SK-N-SH treated with all-trans-retinoic acid at 6 μM for 48 hours (cell line): ENCODE measurements around the gene DPH3.

Source experiments
- ARNTL ChIP-seq: fragments of 450-650 bp; formaldehyde crosslinking; IDR thresholded peaks from 2 replicates; pipeline ENCODE4 v1.5.0; 2020; ENCODE audit warnings: low read depth, mild to moderate bottlenecking, moderate library complexity, borderline replicate concordance
- PATZ1 ChIP-seq: fragments of 250-450 bp; sonication (Bioruptor Pico); IDR thresholded peaks from 2 replicates; pipeline ENCODE4 v1.8.0; 2020; ENCODE audit warnings: mild to moderate bottlenecking, moderate library complexity, borderline replicate concordance
- POU6F1 ChIP-seq: fragments of 250-450 bp; sonication (Bioruptor Pico); IDR thresholded peaks from 2 replicates; pipeline ENCODE4 v1.8.0; 2021; ENCODE audit warnings: low read depth, mild to moderate bottlenecking, moderate library complexity, borderline replicate concordance
- RARB ChIP-seq: fragments of 250-450 bp; sonication (Bioruptor Pico); IDR thresholded peaks from 2 replicates; pipeline ENCODE4 v1.8.0; 2021; ENCODE audit warnings: mild to moderate bottlenecking, moderate library complexity
- ZFP3 ChIP-seq: fragments of 250-450 bp; sonication (Bioruptor Pico); IDR thresholded peaks from 2 replicates; pipeline ENCODE4 v1.5.0; 2020; ENCODE audit warnings: mild to moderate bottlenecking, moderate library complexity
- TF ChIP-seq, protein P1 (sequence below): fragments of 250-450 bp; sonication (Bioruptor Pico); IDR thresholded peaks from 2 replicates; pipeline ENCODE4 v1.5.0; 2020; ENCODE audit warnings: mild to moderate bottlenecking, moderate library complexity

GRCh38 chr3:16245609-16246008 lies 19.1 kb downstream of the DPH3 start:
- TF ChIP-seq, protein P1, sequence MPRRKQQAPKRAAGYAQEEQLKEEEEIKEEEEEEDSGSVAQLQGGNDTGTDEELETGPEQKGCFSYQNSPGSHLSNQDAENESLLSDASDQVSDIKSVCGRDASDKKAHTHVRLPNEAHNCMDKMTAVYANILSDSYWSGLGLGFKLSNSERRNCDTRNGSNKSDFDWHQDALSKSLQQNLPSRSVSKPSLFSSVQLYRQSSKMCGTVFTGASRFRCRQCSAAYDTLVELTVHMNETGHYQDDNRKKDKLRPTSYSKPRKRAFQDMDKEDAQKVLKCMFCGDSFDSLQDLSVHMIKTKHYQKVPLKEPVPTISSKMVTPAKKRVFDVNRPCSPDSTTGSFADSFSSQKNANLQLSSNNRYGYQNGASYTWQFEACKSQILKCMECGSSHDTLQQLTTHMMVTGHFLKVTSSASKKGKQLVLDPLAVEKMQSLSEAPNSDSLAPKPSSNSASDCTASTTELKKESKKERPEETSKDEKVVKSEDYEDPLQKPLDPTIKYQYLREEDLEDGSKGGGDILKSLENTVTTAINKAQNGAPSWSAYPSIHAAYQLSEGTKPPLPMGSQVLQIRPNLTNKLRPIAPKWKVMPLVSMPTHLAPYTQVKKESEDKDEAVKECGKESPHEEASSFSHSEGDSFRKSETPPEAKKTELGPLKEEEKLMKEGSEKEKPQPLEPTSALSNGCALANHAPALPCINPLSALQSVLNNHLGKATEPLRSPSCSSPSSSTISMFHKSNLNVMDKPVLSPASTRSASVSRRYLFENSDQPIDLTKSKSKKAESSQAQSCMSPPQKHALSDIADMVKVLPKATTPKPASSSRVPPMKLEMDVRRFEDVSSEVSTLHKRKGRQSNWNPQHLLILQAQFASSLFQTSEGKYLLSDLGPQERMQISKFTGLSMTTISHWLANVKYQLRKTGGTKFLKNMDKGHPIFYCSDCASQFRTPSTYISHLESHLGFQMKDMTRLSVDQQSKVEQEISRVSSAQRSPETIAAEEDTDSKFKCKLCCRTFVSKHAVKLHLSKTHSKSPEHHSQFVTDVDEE (CRISPR knock-in tag), result no peak
- TF ChIP-seq POU6F1 (CRISPR knock-in tag) (no peak), PATZ1 (CRISPR knock-in tag) (no peak), RARB (CRISPR knock-in tag) (no peak), ZFP3 (CRISPR knock-in tag) (no peak), ARNTL (CRISPR knock-in tag) (no peak)
